Activated T-cell treated with anti-CD3 and anti-CD28 coated beads for 48 hours (primary cell): ENCODE data around the gene FLRT2.

Experiments used
- DNase-seq: peaks from one replicate; pipeline ENCODE4 v3.0.0-alpha.2; 2020; ENCODE audit warnings: low read depth

Gene FLRT2

GRCh38 chr14:85660243-85660922 is 130.4 kb downstream of the FLRT2 start:
- no peak for DNase-seq

GRCh38 chr14:85662096-85662495 is 132.2 kb downstream of the FLRT2 start:
- no peak for DNase-seq

DNA sequence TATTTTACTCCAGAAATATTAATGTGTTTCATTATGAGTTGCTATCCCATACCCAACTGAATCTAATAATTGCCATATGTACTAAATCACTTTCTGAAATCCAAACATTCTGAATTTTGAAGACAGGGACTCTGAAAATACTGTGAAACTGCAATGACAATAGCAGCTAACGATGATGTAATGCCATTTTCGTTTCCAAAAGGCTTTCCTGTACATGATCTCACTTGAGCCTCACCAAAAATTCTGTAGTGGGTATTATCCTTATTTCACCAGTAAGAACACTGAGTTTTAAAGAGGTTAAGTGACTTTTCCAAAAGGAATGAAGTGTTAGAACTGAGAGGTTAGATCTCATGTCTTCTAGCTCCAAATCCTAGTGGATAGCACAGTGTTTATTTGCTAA is 133.3 kb downstream of the FLRT2 start:
- DNase-seq = no peak

GRCh38 chr14:85663667-85664066 is 133.7 kb downstream of the FLRT2 start:
- DNase-seq = no peak

GRCh38 chr14:85675957-85676356 is 146.0 kb downstream of the FLRT2 start:
- DNase-seq = no peak

GRCh38 chr14:85686908-85687307 is 157.0 kb downstream of the FLRT2 start:
- DNase-seq = no peak

DNA sequence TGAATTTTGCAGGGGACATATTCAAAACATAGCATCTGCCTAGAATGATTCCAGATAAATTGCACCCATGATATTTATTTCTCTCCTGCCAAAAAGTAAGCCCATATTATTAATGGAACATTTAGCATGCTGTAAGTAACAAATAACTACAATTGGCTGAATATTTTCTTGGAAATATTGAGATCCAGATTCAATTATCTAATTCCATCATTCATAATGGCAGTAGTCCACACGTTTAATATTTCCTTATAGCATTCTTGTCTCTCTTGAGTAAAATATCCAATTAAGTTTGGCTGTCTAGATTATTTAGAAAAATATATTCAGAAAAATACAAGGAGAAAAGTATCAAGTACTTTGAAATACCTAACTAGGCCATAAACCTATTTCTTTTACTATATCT is 157.5 kb downstream of the FLRT2 start:
- no peak for DNase-seq

DNA sequence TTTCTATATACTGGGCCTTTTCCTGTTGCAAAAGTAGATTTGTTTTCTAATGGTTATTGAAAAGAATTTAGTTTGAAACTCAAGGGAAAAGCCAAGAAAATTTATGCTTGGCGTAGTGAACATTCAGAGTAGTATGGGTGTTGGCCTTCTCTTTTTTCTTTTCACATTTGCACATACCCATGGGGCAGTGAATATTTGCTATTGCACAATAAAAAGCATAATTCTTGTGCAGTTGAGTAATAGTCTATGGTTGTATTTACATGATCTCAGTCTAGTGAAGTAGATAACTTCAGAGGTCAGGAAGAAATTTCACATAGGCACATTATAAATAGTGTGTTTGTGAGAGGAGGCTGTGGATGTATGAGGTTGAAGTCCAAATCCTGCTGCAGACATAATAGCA is 158.1 kb downstream of the FLRT2 start:
- DNase-seq = no peak

GRCh38 chr14:85695300-85695699 is 165.4 kb downstream of the FLRT2 start:
- DNase-seq = no peak

DNA sequence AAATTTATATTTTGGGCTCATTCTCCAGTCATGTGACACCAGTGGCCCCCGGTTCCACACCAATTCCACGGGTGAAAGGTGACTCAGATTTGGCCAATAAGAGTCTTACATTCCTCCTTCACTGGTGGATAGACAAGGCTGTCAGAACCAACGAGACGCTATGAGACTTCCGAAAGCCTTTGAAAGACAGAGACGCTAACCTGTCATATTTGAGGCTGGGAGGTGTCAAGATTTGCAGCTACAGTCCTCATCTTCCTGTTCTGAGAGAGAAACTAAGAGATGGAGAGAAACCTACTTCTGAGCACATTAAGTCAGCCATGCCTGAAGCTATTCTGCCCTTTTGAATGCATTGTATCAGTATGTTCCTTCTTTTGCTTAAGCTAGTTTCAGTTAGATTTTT is 171.2 kb downstream of the FLRT2 start:
- DNase-seq = no peak

GRCh38 chr14:85701763-85702162 is 171.8 kb downstream of the FLRT2 start:
- no peak for DNase-seq

- no peak for DNase-seq
These were observed 172.2 kb downstream of the FLRT2 start for GRCh38 chr14:85702191-85702590.

- no peak for DNase-seq
These were observed 173.1 kb downstream of the FLRT2 start for GRCh38 chr14:85702997-85703396.
